A549 (cell line): Measurements from ENCODE around the gene GNAS-AS1.

ENCODE experiments used
- CTCF ChIP-seq: fragments of >200 bp; sonication (Bioruptor Twin); formaldehyde crosslinking; IDR thresholded peaks from 3 replicates; pipeline ENCODE4 v1.5.1; 2016
- JUNB ChIP-seq: fragments of >200 bp; sonication (Bioruptor Twin); formaldehyde crosslinking; IDR thresholded peaks from 2 replicates; pipeline ENCODE4 v1.6.1; 2016
- KDM5A ChIP-seq: fragments of 200-600 bp; sonication (generic); IDR thresholded peaks from 2 replicates; pipeline ENCODE4 v1.6.1; 2016; ENCODE audit warnings: antibody characterized with exemption, mild to moderate bottlenecking
- MAX ChIP-seq: IDR thresholded peaks from 2 replicates; pipeline ENCODE4 v1.6.1; 2012
- NFE2L2 ChIP-seq: fragments of 150-350 bp; conservative IDR thresholded peaks from 2 replicates; pipeline ENCODE4 v1.6.1; 2014; ENCODE audit warnings: low read length
- RAD21 ChIP-seq, 2 experiments: fragments of >200 bp in 1 of 2; sonication (Bioruptor Twin) in 1 of 2; formaldehyde crosslinking in 1 of 2; IDR thresholded peaks in 1 of 2; conservative IDR thresholded peaks in 1 of 2; 2 replicates in 1 of 2; 3 replicates in 1 of 2; pipeline ENCODE4 v1.6.1; 2012 to 2018; ENCODE audit warnings: inconsistent platforms in 1 of 2
- RFX5 ChIP-seq: fragments of 450-650 bp; IDR thresholded peaks from 2 replicates; pipeline ENCODE4 v1.7.1; 2014; ENCODE audit warnings: antibody characterized with exemption, mild to moderate bottlenecking, moderate library complexity
- RNF2 ChIP-seq: fragments of 200-600 bp; sonication (generic); IDR thresholded peaks from 2 replicates; pipeline ENCODE4 v1.6.1; 2016; ENCODE audit warnings: low read depth, mild to moderate bottlenecking, antibody characterized with exemption, moderate library complexity, borderline replicate concordance
- SMC3 ChIP-seq: fragments of >200 bp; sonication (Bioruptor Twin); formaldehyde crosslinking; IDR thresholded peaks from 3 replicates; pipeline ENCODE4 v1.6.1; 2018; ENCODE audit warnings: inconsistent platforms

GRCh38 chr20:58824843-58825242, 25.9 kb downstream of the GNAS-AS1 start:
- TF ChIP-seq RNF2 (no peak), KDM5A (no peak), JUNB (no peak), NFE2L2 (no peak), MAX (no peak), RAD21 (conservative IDR thresholded peaks at IDR 0.05 in 1 of 2, IDR thresholded peaks at IDR 0.05 in 1 of 2) (no peak), SMC3 (no peak), RFX5 (no peak), CTCF (no peak)
